ENCODE data around the gene CLEC4M. TPM values are rescaled to one million over a fixed set of nuclear protein-coding genes. Genes with fewer than 3 reads are reported as not detected.

CLEC4M gene
- polyA plus RNA-seq, 1 donor (not counting 4 experiments of a cell fraction or from before 2014, with no cell fraction given), result not detected

DNA sequence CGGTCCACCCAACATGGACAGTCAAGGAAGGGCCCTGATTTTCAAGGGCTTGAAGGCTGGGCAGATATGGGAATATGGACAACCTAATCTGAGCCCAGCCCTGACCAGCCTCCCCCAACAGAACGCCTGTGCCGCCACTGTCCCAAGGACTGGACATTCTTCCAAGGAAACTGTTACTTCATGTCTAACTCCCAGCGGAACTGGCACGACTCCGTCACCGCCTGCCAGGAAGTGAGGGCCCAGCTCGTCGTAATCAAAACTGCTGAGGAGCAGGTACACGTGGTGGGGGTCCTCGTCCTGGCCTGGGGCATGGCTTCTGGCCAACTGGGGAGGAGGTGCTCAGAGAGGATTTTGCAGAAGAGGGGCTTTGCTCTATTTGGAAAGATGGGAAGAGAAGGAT lies 3.5 kb downstream of the CLEC4M start:
- H4K20me1 ChIP-seq (ENCODE audit: control insufficient read depth, extremely low read depth, insufficient read depth, low read length), result no peaks in the 10 kb centered on the region
- no peaks in the 10 kb centered on the region for H3K4me1 ChIP-seq (ENCODE audit: control insufficient read depth, extremely low read depth, insufficient read depth, low read length)
- no peaks in the 10 kb centered on the region for H3K27me3 ChIP-seq (ENCODE audit: control insufficient read depth, extremely low read depth, insufficient read depth, low read length)
- no peak overlapping the region for H3K9ac ChIP-seq (ENCODE audit: control insufficient read depth, extremely low read depth, insufficient read depth, low read length)
- DNase-seq (ENCODE audit: low read depth, low spot score), result no peak
- H3K4me3 ChIP-seq (ENCODE audit: control insufficient read depth in 2 of 3, extremely low read depth in 1 of 3, insufficient read depth in 2 of 3, low read depth in 1 of 3, low read length in 3 of 3), result no peak overlapping the region
- H3K36me3 ChIP-seq (ENCODE audit: control insufficient read depth in 2 of 2, extremely low read depth in 1 of 2, insufficient read depth in 2 of 2, low read length in 2 of 2), result no peaks in the 10 kb centered on the region
- dilution Hi-C loops (cut with MboI; ENCODE audit: extremely low pct_ligation_motif_present, low sequenced_read_pairs), result no loop called here
- H3K9me1 ChIP-seq (ENCODE audit: control insufficient read depth, extremely low read depth, insufficient read depth, low read length), result no peaks in the 10 kb centered on the region
- no peak overlapping the region for H3K4me2 ChIP-seq (ENCODE audit: control insufficient read depth, extremely low read depth, insufficient read depth, low read depth, low read length)
- no peak for FAIRE-seq
- no peak overlapping the region for H2AFZ ChIP-seq (ENCODE audit: control insufficient read depth, low read length)
- no peaks in the 10 kb centered on the region for H3K79me2 ChIP-seq (ENCODE audit: control insufficient read depth, insufficient read depth, low read length)
- no peaks in the 10 kb centered on the region for H3K9me3 ChIP-seq (ENCODE audit: control insufficient read depth, low read depth, low read length)
- H3K27ac ChIP-seq (ENCODE audit: control insufficient read depth, insufficient read depth, low read length), result no peak overlapping the region
- TF ChIP-seq, protein P1, sequence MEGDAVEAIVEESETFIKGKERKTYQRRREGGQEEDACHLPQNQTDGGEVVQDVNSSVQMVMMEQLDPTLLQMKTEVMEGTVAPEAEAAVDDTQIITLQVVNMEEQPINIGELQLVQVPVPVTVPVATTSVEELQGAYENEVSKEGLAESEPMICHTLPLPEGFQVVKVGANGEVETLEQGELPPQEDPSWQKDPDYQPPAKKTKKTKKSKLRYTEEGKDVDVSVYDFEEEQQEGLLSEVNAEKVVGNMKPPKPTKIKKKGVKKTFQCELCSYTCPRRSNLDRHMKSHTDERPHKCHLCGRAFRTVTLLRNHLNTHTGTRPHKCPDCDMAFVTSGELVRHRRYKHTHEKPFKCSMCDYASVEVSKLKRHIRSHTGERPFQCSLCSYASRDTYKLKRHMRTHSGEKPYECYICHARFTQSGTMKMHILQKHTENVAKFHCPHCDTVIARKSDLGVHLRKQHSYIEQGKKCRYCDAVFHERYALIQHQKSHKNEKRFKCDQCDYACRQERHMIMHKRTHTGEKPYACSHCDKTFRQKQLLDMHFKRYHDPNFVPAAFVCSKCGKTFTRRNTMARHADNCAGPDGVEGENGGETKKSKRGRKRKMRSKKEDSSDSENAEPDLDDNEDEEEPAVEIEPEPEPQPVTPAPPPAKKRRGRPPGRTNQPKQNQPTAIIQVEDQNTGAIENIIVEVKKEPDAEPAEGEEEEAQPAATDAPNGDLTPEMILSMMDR (optimal IDR thresholded peaks at IDR 0.05 in 1 of 3, IDR thresholded peaks at IDR 0.05 in 1 of 3, conservative IDR thresholded peaks at IDR 0.05 in 1 of 3; ENCODE audit: extremely low read depth in 1 of 3, insufficient read depth in 2 of 3, low read length in 3 of 3), result no peak
- no peak for TF ChIP-seq EZH2 (IDR thresholded peaks at IDR 0.05; ENCODE audit: low read length)

GRCh38 chr19:7767487-7767886 lies 4.4 kb downstream of the CLEC4M start:
- no peaks in the 10 kb centered on the region for H3K79me2 ChIP-seq (ENCODE audit: control insufficient read depth, insufficient read depth, low read length)
- no peaks in the 10 kb centered on the region for H3K36me3 ChIP-seq (ENCODE audit: control insufficient read depth in 2 of 2, extremely low read depth in 1 of 2, insufficient read depth in 2 of 2, low read length in 2 of 2)
- no peak overlapping the region for H3K27ac ChIP-seq (ENCODE audit: control insufficient read depth, insufficient read depth, low read length)
- peaks cover 5% of the 10 kb centered on the region for H3K4me1 ChIP-seq (ENCODE audit: control insufficient read depth, extremely low read depth, insufficient read depth, low read length)
- no peak overlapping the region for H2AFZ ChIP-seq (ENCODE audit: control insufficient read depth, low read length)
- DNase-seq (ENCODE audit: low read depth, low spot score) (no peak), FAIRE-seq (no peak)
- no peak overlapping the region for H3K4me2 ChIP-seq (ENCODE audit: control insufficient read depth, extremely low read depth, insufficient read depth, low read depth, low read length)
- H4K20me1 ChIP-seq (ENCODE audit: control insufficient read depth, extremely low read depth, insufficient read depth, low read length), result no peaks in the 10 kb centered on the region
- dilution Hi-C loops (cut with MboI; ENCODE audit: extremely low pct_ligation_motif_present, low sequenced_read_pairs), result no loop called here
- H3K9me1 ChIP-seq (ENCODE audit: control insufficient read depth, extremely low read depth, insufficient read depth, low read length), result no peaks in the 10 kb centered on the region
- H3K27me3 ChIP-seq (ENCODE audit: control insufficient read depth, extremely low read depth, insufficient read depth, low read length), result no peaks in the 10 kb centered on the region
- no peak overlapping the region for H3K4me3 ChIP-seq (ENCODE audit: control insufficient read depth in 2 of 3, extremely low read depth in 1 of 3, insufficient read depth in 2 of 3, low read depth in 1 of 3, low read length in 3 of 3)
- no peak for TF ChIP-seq EZH2 (IDR thresholded peaks at IDR 0.05; ENCODE audit: low read length)
- TF ChIP-seq, protein P1 (optimal IDR thresholded peaks at IDR 0.05 in 1 of 3, IDR thresholded peaks at IDR 0.05 in 1 of 3, conservative IDR thresholded peaks at IDR 0.05 in 1 of 3; ENCODE audit: extremely low read depth in 1 of 3, insufficient read depth in 2 of 3, low read length in 3 of 3), result no peak
- H3K9ac ChIP-seq (ENCODE audit: control insufficient read depth, extremely low read depth, insufficient read depth, low read length), result no peak overlapping the region
- H3K9me3 ChIP-seq (ENCODE audit: control insufficient read depth, low read depth, low read length), result no peaks in the 10 kb centered on the region
